GM18909 (cell line): Measurements from ENCODE around the gene LRP11.
"Not testable (repeated sequence)": the region's sequence is repeated elsewhere in the genome, so short reads cannot be mapped to it uniquely, and the experiment has no call there.

Experiments
- ATAC-seq: cut with Tn5 transposase; IDR thresholded peaks from one replicate; pipeline ENCODE4 v1.9.1; 2021; ENCODE audit warnings: mild to moderate bottlenecking; ENCODE audit not compliant: unreplicated experiment, poor library complexity

The LRP11 gene

GRCh38 chr6:149898966-149899365, 34.8 kb upstream of the LRP11 start:
- ATAC-seq, result no peak

DNA sequence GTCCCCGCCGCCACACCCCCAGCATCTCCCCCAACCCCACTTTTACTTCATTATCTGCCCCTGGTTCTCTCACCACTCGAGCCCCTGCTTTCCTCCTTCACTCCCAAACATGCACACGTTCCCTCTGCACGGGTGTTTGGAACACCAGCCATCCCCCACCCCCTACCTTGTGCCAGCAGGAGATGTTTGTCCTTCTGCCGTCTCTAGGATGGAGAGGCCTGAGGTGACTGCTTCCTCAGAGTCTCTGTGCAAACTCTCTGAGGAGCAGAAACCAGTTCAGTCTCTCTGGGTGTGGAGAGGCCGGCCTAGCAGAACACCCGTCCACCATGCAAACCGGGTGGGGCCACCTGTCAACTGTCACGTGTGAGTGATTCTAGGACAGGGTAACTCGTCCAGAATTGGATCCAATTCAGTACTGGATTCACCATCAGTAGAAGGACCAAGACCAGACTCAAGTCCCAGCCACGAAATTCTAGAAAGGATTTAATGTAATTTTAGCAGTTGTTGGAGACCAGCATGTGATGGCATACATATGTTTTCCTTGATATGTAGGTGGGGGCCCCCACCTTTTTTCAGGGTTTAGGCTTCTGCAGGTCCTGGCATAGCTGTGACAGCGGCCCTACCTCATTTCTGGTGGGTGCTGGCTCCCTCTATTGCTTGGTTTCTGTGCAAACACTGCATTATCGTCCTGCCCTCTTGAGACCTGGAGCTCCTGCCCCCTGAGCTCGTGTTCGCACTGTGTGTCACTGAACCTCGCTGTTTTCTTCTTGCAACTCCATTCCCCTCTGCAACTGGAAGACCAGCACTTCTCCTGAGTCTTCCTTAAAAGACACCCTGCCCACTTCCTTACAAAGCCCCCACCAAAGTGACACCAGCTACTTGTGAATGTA, 33.9 kb upstream of the LRP11 start, which contains the start of gene RAET1E:
Gene RAET1E, minus strand, starts transcription at position 259 of the 890 bp plus-strand sequence. CDS start 7,212 bp downstream, outside the sequence.
- no peak for ATAC-seq

DNA sequence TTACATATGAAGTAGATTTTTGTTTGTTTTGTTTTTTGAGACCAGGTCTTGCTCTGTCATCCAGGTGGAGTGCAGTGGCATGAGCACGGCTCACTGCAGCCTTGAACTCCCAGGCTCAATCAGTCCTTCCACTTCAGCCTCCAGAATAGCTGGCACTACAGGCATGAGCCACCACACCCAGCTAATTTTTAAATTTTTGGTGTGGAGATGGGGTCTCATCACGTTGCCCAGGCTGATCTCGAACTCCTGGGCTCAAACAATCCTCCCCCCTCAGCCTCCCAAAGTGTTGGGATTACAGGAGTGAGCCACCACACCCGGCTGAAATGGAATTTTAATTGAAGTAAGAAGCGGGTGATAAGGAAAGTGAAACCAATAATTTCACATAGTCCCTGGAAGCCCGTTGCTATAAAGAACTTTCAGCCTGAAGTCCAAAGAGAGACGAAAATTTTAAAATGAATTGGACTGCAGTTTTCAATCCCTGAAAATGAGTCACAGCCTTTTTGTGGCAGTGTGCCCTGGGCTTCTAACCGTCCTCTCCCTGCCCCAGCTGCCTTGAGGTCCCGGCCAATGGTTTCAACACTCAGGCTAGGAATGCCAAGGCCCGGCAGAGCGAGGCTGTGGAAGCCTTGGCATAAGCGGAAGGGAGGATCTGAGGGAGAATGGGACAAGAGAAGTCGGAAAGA, 33.0 kb upstream of the LRP11 start:
- no peak for ATAC-seq

DNA sequence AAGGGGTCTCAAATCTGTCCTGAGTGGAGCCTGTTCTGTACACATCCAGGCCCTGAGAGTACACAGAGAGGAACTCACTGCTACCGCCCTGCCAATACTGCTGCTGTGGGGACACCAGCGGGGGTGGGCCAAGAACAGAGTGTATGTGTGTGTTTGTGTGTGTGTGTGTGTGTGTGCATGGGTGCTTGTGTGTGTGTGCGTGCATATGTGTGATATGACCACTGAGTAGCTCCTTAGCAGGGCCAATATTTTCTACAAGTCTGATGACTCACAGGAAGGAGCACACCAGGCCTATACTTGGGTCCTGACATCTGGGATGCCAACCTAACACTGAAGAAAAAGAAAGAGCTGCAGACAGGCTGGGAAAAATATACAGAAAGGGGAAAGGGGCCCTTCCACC, 32.3 kb upstream of the LRP11 start:
- no peak for ATAC-seq

GRCh38 chr6:149895833-149896271, 31.7 kb upstream of the LRP11 start:
- no peak for ATAC-seq

GRCh38 chr6:149895048-149895590, 31.0 kb upstream of the LRP11 start:
- ATAC-seq, result no peak

DNA sequence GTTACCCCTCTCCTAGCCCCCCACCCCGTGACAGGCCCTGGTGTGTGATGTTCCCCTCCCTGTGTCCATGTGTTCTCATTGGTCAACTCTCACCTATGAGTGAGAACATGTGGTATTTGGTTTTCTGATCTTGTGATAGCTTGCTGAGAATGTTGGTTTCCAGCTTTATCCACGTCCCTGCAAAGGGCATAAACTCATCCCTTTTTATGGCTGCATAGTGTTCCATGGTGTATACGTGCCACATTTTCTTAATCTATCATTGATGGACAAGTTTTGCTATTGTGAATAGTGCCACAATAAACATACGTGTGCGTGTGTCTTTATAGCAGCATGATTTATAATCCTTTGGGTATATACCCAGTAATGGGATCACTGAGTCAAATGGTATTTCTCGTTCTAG, 27.7 kb upstream of the LRP11 start:
- ATAC-seq, result not testable (repeated sequence)

- ATAC-seq, result no peak
These were observed 27.1 kb upstream of the LRP11 start for GRCh38 chr6:149891259-149891658.

GRCh38 chr6:149890629-149891045, 26.5 kb upstream of the LRP11 start:
- no peak for ATAC-seq

- no peak for ATAC-seq
These were observed 25.2 kb upstream of the LRP11 start for GRCh38 chr6:149889326-149889725.

GRCh38 chr6:149888659-149889058, 24.5 kb upstream of the LRP11 start:
- ATAC-seq, result no peak

DNA sequence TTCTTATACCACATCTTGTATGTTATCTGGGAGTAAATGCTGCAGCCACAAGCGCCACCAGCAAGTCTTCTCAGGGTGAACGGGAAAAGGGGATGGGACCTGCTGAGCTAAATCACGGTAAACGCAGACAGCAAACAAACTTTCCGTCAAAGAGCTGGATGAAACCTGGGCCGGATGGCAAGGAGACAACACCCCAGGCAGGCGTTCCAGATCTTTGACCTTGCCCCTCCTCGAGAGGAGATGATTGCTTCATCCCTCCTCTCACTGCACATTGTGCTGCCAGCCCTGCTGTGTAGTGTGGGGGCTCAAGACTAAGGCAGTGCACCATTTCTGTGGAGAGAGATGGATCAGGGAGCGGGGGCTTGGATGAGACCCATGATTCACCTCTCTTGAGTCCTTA, 23.9 kb upstream of the LRP11 start:
- ATAC-seq, result no peak

DNA sequence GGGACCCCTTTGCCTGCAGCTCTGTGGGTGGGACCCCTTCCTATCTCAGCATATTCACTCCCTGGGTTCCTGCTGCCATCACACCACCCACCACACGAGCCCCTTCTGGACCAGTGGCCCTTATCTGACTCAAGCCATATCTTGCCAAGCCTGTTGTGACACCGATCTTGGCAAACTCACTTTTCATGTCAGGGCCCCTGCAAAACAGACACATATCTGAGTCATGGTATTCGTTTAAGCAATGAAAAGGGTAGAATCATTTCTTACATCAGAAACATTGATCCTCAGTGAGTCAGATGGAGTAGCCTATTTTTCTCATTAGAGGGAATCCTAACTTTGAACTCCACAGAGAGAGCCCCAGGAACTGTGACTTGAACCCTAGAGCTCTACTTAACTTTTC, 23.2 kb upstream of the LRP11 start:
- no peak for ATAC-seq

DNA sequence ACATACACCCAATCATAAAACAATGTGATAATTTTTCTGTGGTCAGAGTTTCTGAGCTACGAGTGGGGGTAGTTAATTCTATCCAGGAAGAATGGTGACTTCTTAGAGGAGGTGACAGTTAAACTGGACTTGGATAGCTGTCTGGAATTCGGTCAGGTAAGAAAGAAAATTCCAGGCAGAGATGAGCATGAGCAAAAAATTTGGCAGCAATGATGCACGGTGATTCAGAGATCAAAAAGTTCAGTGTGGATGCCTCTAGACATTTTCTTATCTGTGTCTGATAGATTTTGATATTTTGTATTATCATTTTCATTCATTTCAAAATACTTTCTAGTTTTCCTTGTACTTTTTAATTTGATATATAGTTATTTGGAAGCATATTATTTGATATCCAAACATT, 21.7 kb upstream of the LRP11 start:
- no peak for ATAC-seq

GRCh38 chr6:149884617-149885016, 20.5 kb upstream of the LRP11 start:
- no peak for ATAC-seq

- no peak for ATAC-seq
These were observed 20.1 kb upstream of the LRP11 start for GRCh38 chr6:149884215-149884614.

DNA sequence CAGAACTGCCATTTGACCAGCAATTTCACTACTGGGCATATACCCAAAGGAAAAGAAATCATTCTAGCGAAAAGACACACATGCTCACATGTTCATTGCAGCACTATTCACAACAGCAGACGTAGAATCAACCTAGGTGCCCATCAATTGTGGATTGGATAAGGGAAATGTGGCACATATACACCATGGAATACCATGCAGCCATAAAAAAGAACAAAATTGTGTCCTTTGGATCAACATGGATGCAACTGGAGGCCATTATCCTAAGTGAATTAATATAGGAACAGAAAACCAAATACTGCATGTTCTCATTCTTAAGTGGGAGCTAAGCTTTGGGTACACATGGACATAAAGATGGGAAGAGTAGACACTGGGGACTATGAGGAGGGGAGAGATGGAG, 17.7 kb upstream of the LRP11 start:
- ATAC-seq, result no peak

- no peak for ATAC-seq
These were observed 17.1 kb upstream of the LRP11 start for GRCh38 chr6:149881066-149881766.

GRCh38 chr6:149877659-149878058, 13.5 kb upstream of the LRP11 start:
- ATAC-seq, result no peak

DNA sequence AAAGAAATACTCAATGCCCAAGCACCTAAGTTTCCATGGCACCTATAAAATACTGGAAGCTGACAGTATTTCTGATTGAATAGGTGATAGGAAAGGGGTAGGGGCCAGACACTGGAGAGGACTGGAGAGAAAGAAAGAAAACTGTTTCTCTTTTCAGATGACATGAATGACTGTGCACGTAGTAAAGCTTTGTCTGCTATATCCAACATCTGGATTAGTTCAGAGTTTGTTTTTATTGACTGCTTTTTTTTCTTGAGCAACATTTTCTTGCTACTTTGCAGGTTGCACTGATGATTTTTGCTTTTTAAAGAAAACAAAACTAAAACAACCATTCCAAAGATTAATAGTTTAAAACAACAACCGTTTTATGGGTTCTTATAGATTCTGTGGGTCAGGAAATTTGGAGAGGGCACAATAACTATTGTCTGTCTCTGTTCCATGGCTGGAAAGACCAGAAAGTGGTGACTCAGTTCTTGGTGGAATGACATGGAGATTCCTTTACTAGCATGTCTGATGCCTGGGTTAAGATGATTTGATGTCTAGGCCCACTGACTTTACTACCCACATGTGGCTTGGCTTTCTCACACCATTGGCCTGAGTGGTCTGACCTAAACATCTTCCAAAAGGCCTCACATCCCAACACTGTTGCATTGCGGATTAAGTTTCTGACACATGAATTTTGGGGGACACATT, 12.2 kb upstream of the LRP11 start:
- no peak for ATAC-seq
